ENCODE measurements around the gene OSBPL8. TPM values are rescaled to one million over a fixed set of nuclear protein-coding genes. Genes with fewer than 3 reads are reported as not detected.
"Not testable (repeated sequence)": the region's sequence is repeated elsewhere in the genome, so short reads cannot be mapped to it uniquely, and the experiment has no call there.

Gene OSBPL8
- total RNA-seq, 2 donors from 2014 or later: 25.9 to 32.8 TPM

DNA sequence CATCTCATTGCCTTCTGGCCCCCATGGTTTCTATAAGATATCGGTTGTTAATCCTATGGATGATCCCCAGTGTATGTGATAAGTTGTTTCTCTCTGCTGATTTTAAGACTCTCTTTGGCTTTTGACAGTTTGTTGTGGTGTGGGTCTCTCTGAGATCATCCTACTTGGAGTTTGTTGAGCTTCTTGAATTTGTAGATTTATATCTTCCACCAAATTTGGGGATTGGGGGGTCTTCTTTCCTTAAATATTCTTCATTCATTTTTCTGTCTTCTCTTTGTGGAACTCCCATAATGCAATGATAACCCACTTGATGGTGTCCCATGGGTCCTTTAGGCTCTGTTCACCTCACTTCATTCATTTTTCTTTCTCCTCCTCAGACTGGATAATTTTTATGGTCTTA lies 191.3 kb downstream of the OSBPL8 start:
- TF ChIP-seq, protein P1, sequence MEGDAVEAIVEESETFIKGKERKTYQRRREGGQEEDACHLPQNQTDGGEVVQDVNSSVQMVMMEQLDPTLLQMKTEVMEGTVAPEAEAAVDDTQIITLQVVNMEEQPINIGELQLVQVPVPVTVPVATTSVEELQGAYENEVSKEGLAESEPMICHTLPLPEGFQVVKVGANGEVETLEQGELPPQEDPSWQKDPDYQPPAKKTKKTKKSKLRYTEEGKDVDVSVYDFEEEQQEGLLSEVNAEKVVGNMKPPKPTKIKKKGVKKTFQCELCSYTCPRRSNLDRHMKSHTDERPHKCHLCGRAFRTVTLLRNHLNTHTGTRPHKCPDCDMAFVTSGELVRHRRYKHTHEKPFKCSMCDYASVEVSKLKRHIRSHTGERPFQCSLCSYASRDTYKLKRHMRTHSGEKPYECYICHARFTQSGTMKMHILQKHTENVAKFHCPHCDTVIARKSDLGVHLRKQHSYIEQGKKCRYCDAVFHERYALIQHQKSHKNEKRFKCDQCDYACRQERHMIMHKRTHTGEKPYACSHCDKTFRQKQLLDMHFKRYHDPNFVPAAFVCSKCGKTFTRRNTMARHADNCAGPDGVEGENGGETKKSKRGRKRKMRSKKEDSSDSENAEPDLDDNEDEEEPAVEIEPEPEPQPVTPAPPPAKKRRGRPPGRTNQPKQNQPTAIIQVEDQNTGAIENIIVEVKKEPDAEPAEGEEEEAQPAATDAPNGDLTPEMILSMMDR (IDR thresholded peaks at IDR 0.05): no peak
- DNase-seq: no peak
- no peak overlapping the region for H3K9ac ChIP-seq (ENCODE audit: low read depth in 2 of 2, low read length in 2 of 2)

DNA sequence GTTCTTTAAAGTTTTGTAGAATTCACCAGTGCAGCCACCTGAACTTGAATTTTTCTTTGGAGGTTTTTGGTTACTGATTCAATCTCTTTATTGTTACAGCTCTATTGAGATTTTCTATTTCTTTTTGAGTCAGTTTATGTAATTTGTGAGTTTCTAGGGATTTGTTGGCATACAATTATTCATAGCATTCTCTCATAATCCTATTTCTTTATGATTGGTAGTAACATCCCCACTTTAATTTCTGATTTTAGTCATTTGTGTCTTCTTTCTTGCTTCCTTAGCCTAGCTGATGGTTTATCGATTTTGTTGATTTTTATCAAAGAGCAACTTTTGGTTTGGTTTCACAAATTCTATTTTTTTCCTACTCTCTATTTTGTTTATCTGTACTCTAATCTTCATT lies 193.4 kb downstream of the OSBPL8 start:
- Histone ChIP-seq H3K36me3 (no peaks in the 10 kb centered on the region), H3K4me3 (no peak overlapping the region), H3K27ac (no peak overlapping the region), H3K9me3 (no peaks in the 10 kb centered on the region), H3K4me1 (no peaks in the 10 kb centered on the region), H3K27me3 (no peaks in the 10 kb centered on the region), H3K9ac (ENCODE audit: low read depth in 2 of 2, low read length in 2 of 2) (no peak overlapping the region)
- DNase-seq: no peak
- intact Hi-C loops (cut with DNase I): no loop called here
- TF ChIP-seq, protein P1 (IDR thresholded peaks at IDR 0.05): no peak

More for the DNA sequence above, 191.3 kb downstream of the OSBPL8 start:
- H3K4me1 ChIP-seq: no peaks in the 10 kb centered on the region
- intact Hi-C loops (cut with DNase I): no loop called here
- no peaks in the 10 kb centered on the region for H3K9me3 ChIP-seq
- no peaks in the 10 kb centered on the region for H3K36me3 ChIP-seq
- H3K27me3 ChIP-seq: no peaks in the 10 kb centered on the region
- no peak overlapping the region for H3K27ac ChIP-seq
- no peak overlapping the region for H3K4me3 ChIP-seq

DNA sequence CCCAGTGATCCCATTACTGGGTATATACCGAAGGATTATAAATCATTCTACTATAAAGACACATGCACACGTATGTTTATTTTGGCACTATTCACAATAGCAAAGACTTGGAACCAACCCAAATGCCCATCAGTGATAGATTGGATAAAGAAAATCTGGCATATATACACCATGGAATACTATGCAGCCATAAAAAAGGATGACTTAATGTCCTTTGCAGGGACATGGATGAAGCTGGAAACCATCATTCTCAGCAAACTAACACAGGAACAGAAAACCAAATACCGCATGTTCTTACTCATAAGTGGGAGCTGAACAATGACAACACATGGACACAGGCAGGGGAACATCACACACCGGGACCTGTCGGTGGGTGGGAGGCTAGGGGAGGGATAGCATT lies 195.4 kb downstream of the OSBPL8 start:
- DNase-seq; H3K4me1 ChIP-seq; H3K9ac ChIP-seq (ENCODE audit: low read depth in 2 of 2, low read length in 2 of 2); H3K27ac ChIP-seq; H3K9me3 ChIP-seq; H3K4me3 ChIP-seq; H3K27me3 ChIP-seq; H3K36me3 ChIP-seq; intact Hi-C loops (cut with DNase I): not testable (repeated sequence)

DNA sequence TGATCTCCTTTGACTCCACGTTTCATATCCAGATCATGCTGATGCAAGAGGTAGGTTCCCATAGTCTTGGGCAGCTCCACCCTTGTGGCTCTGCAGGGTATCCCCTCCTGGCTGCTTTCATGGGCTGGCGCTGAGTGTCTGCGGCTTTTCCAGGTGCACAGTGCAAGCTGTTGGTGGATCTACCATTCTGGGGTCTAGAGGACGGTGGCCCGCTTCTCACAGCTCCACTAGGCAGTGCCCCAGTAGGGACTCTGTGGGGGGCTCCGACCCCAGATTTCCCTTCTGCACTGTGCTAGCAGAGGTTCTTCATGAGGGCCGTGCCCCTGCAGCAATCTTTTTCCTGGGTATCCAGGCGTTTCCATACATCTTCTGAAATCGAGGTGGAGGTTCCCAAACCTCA lies 199.3 kb downstream of the OSBPL8 start:
- Histone ChIP-seq H3K9me3 (no peaks in the 10 kb centered on the region), H3K4me3 (no peak overlapping the region), H3K27me3 (no peaks in the 10 kb centered on the region), H3K9ac (ENCODE audit: low read depth in 2 of 2, low read length in 2 of 2) (no peak overlapping the region), H3K27ac (no peak overlapping the region), H3K36me3 (no peaks in the 10 kb centered on the region), H3K4me1 (no peaks in the 10 kb centered on the region)
- no peak for DNase-seq
- TF ChIP-seq, protein P1 (IDR thresholded peaks at IDR 0.05): no peak
- intact Hi-C loops (cut with DNase I): no loop called here

DNA sequence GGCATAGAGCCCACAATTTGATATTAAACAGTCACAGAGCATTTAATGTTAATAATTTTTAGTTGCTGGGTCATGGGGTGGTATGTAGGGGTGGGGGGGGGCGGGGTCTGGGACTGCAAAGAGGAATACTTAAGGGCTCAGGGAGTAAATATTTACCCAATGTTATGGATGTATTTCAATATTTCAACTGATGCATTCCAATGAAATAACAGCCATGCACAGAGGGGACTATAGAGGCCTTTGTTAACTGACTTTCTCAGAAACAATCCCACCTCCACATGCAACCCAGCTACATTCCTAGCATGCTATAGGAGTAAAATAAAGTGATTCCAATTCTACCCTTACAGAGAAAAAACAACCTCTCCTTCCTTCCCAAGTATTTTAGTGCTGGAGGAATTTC lies 203.5 kb downstream of the OSBPL8 start:
- H3K4me3 ChIP-seq: no peak overlapping the region
- TF ChIP-seq, protein P1 (IDR thresholded peaks at IDR 0.05): no peak
- no peak overlapping the region for H3K9ac ChIP-seq (ENCODE audit: low read depth in 2 of 2, low read length in 2 of 2)
- no peaks in the 10 kb centered on the region for H3K27me3 ChIP-seq
- intact Hi-C loops (cut with DNase I): loop anchor here (10.0 kb wide), 1 partner anchor 851 kb away; no protein-coding TSS in a partner anchor
- H3K9me3 ChIP-seq: no peaks in the 10 kb centered on the region
- no peak overlapping the region for H3K27ac ChIP-seq
- H3K4me1 ChIP-seq: no peaks in the 10 kb centered on the region
- DNase-seq: no peak
- no peaks in the 10 kb centered on the region for H3K36me3 ChIP-seq

DNA sequence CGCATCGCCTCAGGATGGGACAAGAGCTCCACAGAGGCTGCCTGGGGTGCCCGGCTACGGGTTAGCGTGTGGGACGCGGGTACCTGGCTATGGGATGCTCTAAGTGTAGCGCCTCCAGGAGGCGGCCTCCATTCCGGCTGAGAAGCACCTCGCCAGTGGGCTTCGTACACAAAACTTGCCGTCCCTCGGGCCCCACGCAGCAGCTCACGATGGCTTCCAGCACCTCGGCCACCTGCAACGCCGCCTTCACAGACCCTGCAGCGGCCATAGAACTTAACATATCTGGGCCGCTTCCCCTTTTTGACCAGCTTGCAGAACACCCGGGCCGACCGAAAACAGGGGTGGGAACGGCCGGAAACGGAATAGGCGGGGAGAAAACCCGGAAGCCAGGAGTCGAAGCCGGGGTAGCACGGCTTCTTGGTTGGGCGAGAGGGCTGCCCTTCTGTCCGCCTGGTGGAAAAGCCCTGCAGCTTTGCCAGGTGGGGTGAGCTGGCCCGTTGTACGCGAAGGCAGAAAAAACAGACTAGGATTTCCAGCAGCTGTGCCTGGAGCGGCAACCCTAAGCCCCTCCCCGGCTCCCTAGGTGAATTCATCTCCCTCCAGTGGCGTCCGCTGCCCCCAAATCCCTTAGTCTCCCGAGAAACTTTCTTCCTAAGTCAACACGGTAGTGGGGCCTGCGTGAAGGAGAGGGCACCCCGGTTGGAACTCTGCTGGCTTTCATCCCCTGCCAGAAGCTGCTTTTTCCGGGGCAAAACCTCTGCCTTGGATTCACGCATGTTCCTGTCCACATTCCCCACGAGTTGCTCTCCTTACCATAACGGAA lies 211.3 kb downstream of the OSBPL8 start, which contains the start of gene BBS10:
Gene BBS10 (minus strand): TSS at position 337 of the 823 bp plus-strand sequence. CDS start 57 bp downstream, at position 280.
- H3K27ac ChIP-seq: peak within 1 kb of the TSS; percentile 79
- no peaks in the 10 kb centered on the region for H3K27me3 ChIP-seq
- DNase-seq: peak; percentile 91
- no peaks in the 10 kb centered on the region for H3K36me3 ChIP-seq
- peak within 1 kb of the TSS; percentile 7 to 80 for H3K9ac ChIP-seq (ENCODE audit: low read depth in 2 of 2, low read length in 2 of 2)
- no peaks in the 10 kb centered on the region for H3K4me1 ChIP-seq
- H3K9me3 ChIP-seq: no peaks in the 10 kb centered on the region
- TF ChIP-seq, protein P1 (IDR thresholded peaks at IDR 0.05): no peak
- intact Hi-C loops (cut with DNase I): loop anchor here (10.0 kb wide), 1 partner anchor 217 kb away; no protein-coding TSS in a partner anchor
- H3K4me3 ChIP-seq: peak within 1 kb of the TSS; percentile 47

Measured in colonic mucosa (tissue), 4 donors.